Osteoblast (primary cell): ENCODE measurements around the gene FAM240B. TPM values are rescaled to one million over a fixed set of nuclear protein-coding genes. Genes with fewer than 3 reads are reported as not detected.

Source experiments
- DNase-seq: peaks from one replicate; pipeline ENCODE4 v3.0.0; 2011; ENCODE audit warnings: low spot score, mixed read lengths; ENCODE audit not compliant: insufficient read length; ENCODE audit errors: missing footprints
- H2AFZ ChIP-seq: 2 replicates; pipeline ENCODE4 v1.6.0; 2011; ENCODE audit warnings: mild to moderate bottlenecking, low read length
- H3K27ac ChIP-seq: 2 replicates; pipeline ENCODE4 v1.5.1; 2011; ENCODE audit warnings: mild to moderate bottlenecking, low read depth, low read length, moderate library complexity
- H3K27me3 ChIP-seq: 2 replicates; pipeline ENCODE4 v1.6.0; 2012; ENCODE audit warnings: mild to moderate bottlenecking, control low read depth, inconsistent platforms, low read length, moderate library complexity; ENCODE audit not compliant: insufficient read depth
- H3K36me3 ChIP-seq: 2 replicates; pipeline ENCODE4 v1.5.1; 2011; ENCODE audit warnings: mild to moderate bottlenecking, low read length, control low read depth, moderate library complexity; ENCODE audit not compliant: insufficient read depth
- H3K4me1 ChIP-seq: 2 replicates; pipeline ENCODE4 v1.5.1; 2011; ENCODE audit warnings: mild to moderate bottlenecking, low read length, control low read depth, moderate library complexity; ENCODE audit not compliant: insufficient read depth
- H3K4me2 ChIP-seq: 2 replicates; pipeline ENCODE4 v1.6.0; 2011; ENCODE audit warnings: mild to moderate bottlenecking, low read length; ENCODE audit not compliant: insufficient read depth
- H3K4me3 ChIP-seq: fragments of 200-600 bp; sonication (generic); 3 replicates; pipeline ENCODE4 v1.5.1; 2012; ENCODE audit warnings: mild to moderate bottlenecking, low read length, inconsistent platforms; ENCODE audit not compliant: insufficient read depth
- H3K79me2 ChIP-seq: 2 replicates; pipeline ENCODE4 v1.6.0; 2012; ENCODE audit warnings: mild to moderate bottlenecking, low read length, control low read depth, inconsistent platforms; ENCODE audit not compliant: insufficient read depth
- H3K9me3 ChIP-seq: 2 replicates; pipeline ENCODE4 v1.5.1; 2011; ENCODE audit warnings: low read depth, low read length, control low read depth
- H4K20me1 ChIP-seq: 2 replicates; pipeline ENCODE4 v1.6.0; 2012; ENCODE audit warnings: mild to moderate bottlenecking, low read length, control low read depth; ENCODE audit not compliant: insufficient read depth
- total RNA-seq: library from RNA; depleted of rRNA; stranded (reverse); fragments of >200 nt; gene quantifications from 2 replicates; pipeline ENCODE4 v1.2.3, GENCODE V29; 2012
- TF ChIP-seq, protein P1 (sequence below): IDR thresholded peaks from 2 replicates; pipeline ENCODE4 v1.5.1; 2011; ENCODE audit warnings: mild to moderate bottlenecking, low read depth, low read length, moderate library complexity; ENCODE audit errors: extremely low read depth

FAM240B gene
- total RNA-seq, 1 donor = not detected

DNA sequence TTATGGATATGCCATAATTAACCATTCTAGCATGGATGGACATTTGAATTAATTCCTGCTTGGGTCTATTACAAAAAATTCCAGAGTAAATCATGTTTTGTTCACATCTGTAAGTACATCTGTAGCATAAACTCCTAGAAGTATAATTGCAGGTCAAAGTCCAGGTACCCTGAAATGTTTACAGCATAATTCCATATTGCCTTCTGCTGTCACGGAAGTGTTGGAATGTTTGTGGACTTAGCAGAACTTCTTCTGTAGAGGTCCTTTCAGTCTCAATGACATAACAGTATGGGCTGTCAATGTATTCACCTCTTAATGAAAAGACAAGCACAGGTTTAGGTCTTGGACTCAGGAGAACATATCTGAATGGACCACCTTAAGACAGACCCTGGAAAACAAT, 1.8 kb downstream of the FAM240B start:
- TF ChIP-seq, protein P1, sequence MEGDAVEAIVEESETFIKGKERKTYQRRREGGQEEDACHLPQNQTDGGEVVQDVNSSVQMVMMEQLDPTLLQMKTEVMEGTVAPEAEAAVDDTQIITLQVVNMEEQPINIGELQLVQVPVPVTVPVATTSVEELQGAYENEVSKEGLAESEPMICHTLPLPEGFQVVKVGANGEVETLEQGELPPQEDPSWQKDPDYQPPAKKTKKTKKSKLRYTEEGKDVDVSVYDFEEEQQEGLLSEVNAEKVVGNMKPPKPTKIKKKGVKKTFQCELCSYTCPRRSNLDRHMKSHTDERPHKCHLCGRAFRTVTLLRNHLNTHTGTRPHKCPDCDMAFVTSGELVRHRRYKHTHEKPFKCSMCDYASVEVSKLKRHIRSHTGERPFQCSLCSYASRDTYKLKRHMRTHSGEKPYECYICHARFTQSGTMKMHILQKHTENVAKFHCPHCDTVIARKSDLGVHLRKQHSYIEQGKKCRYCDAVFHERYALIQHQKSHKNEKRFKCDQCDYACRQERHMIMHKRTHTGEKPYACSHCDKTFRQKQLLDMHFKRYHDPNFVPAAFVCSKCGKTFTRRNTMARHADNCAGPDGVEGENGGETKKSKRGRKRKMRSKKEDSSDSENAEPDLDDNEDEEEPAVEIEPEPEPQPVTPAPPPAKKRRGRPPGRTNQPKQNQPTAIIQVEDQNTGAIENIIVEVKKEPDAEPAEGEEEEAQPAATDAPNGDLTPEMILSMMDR = no peak
- DNase-seq = no peak

DNA sequence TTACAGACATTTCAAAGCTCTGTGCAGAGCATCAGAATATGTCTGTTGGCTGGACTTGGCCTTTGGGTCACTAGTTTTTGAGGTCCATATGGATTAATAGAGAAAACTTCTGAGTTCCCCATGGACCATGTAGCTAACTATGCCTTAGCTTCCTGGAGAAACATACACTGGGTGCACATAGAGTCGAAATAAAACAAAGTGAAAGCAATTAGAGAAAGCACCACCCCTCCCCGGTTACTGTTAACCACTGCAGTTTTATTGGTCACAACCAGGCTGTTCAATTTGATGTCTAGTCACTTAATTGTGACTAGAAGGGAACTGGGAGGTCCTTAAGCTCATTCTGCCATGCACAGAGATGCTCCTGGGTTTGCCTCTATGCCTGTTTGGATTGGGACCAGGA, 4.2 kb downstream of the FAM240B start:
- Histone ChIP-seq H3K27me3 (no peaks in the 10 kb centered on the region), H2AFZ (no peak overlapping the region), H3K36me3 (no peaks in the 10 kb centered on the region), H3K4me3 (no peak overlapping the region), H3K79me2 (no peaks in the 10 kb centered on the region), H3K4me2 (no peak overlapping the region), H3K27ac (no peak overlapping the region), H3K9me3 (no peaks in the 10 kb centered on the region), H3K4me1 (no peaks in the 10 kb centered on the region), H4K20me1 (no peaks in the 10 kb centered on the region)
- no peak for DNase-seq
- TF ChIP-seq, protein P1 = no peak

More for the DNA sequence above, 1.8 kb downstream of the FAM240B start:
- Histone ChIP-seq H3K27me3 (no peaks in the 10 kb centered on the region), H3K9me3 (no peaks in the 10 kb centered on the region), H3K4me1 (no peaks in the 10 kb centered on the region), H3K4me2 (no peak overlapping the region), H3K27ac (no peak overlapping the region), H2AFZ (no peak overlapping the region), H3K79me2 (no peaks in the 10 kb centered on the region), H3K36me3 (no peaks in the 10 kb centered on the region), H3K4me3 (no peak overlapping the region), H4K20me1 (no peaks in the 10 kb centered on the region)

DNA sequence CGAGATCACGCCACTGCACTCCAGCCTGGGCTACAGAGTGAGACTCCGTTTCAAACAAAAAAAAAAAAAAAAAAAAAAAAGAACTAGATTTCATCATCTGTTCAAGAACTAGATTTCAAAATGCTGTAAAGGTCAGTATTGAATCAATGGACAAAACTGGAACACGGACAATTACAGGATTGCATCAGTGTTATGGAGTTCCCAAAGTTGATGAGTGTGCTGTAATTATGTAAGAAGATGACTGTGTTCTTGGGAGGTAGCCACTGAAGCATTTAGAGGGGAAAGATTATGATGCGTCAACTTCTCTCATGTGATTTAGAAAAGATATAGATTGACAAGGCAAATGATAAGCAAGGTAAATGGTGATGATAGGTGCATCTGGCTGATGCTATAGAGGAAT, 6.5 kb downstream of the FAM240B start:
- no peaks in the 10 kb centered on the region for H3K4me1 ChIP-seq
- no peak overlapping the region for H3K27ac ChIP-seq
- H3K79me2 ChIP-seq = no peaks in the 10 kb centered on the region
- DNase-seq = no peak
- no peaks in the 10 kb centered on the region for H4K20me1 ChIP-seq
- no peaks in the 10 kb centered on the region for H3K27me3 ChIP-seq
- no peaks in the 10 kb centered on the region for H3K9me3 ChIP-seq
- H3K4me2 ChIP-seq = no peak overlapping the region
- H3K4me3 ChIP-seq = no peak overlapping the region
- TF ChIP-seq, protein P1 = no peak
- no peaks in the 10 kb centered on the region for H3K36me3 ChIP-seq
- no peak overlapping the region for H2AFZ ChIP-seq

DNA sequence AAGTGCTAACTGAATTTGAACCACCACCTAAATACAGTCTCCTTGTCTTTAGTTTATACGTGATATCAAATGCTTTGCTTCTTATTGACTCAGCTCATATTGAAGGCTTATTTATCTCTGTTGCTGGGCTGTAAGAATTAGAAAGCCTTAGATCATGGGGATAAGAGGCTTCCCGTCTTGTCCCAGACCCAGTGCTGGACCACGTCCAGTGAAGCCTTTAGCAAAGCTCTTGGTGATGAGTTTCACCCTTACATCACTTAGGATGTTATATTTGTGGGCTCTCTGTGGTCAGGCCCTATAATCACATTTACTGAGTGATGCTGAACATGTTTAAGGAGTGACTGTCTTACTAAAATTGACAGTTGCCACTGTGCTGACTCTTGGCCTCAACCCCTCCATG, 11.2 kb downstream of the FAM240B start:
- no peaks in the 10 kb centered on the region for H3K79me2 ChIP-seq
- no peaks in the 10 kb centered on the region for H3K4me1 ChIP-seq
- no peak overlapping the region for H3K4me2 ChIP-seq
- no peak overlapping the region for H3K27ac ChIP-seq
- no peaks in the 10 kb centered on the region for H4K20me1 ChIP-seq
- no peak overlapping the region for H2AFZ ChIP-seq
- H3K27me3 ChIP-seq = no peaks in the 10 kb centered on the region
- H3K36me3 ChIP-seq = no peaks in the 10 kb centered on the region
- H3K4me3 ChIP-seq = no peak overlapping the region
- DNase-seq = no peak
- TF ChIP-seq, protein P1 = no peak
- H3K9me3 ChIP-seq = no peaks in the 10 kb centered on the region
